Body of pancreas (tissue), 4 donors: ENCODE measurements around the gene AGAP3. TPM values are rescaled to one million over a fixed set of nuclear protein-coding genes. Genes with fewer than 3 reads are reported as not detected.
A peak's percentile ranks its signal among the peaks of the same experiment; 100 is the strongest.

ENCODE experiments used
- ATAC-seq: fragments of 150-250 bp; one replicate; pipeline ENCODE4 v1.9.1; 2016
- DNase-seq, 4 donors: peaks; one replicate each; pipeline ENCODE4 v3.0.0-alpha.2; 2019
- H3K27ac ChIP-seq, 4 donors: fragments of 200-600 bp; sonication (generic); 1 replicate in 3 of 4; 2 replicates in 1 of 4; pipeline versions ENCODE4 v1.5.1 to v1.6.1; 2016 to 2019; ENCODE audit warnings: mild to moderate bottlenecking in 1 of 4, mixed read lengths in 1 of 4, moderate library complexity in 1 of 4
- H3K27me3 ChIP-seq, 2 donors: fragments of 200-600 bp; sonication (generic); one replicate each; pipeline ENCODE4 v1.6.0; 2016; ENCODE audit warnings: mild to moderate bottlenecking in 1 of 2
- H3K36me3 ChIP-seq, 2 donors: fragments of 200-600 bp; sonication (generic); replicated peaks in 1 of 2; 2 replicates each; pipeline ENCODE4 v1.5.1; 2016; ENCODE audit warnings: low read depth in 2 of 2; ENCODE audit not compliant: insufficient read depth in 1 of 2
- H3K4me1 ChIP-seq: fragments of 200-600 bp; sonication (generic); one replicate; pipeline ENCODE4 v1.6.0; 2016
- H3K4me3 ChIP-seq, 2 donors: fragments of 200-600 bp; sonication (generic); 1 replicate in 1 of 2; 2 replicates in 1 of 2; pipeline ENCODE4 v1.5.1; 2016 to 2019
- H3K9me3 ChIP-seq, 3 donors: fragments of 200-600 bp; sonication (generic); 1 replicate in 2 of 3; 2 replicates in 1 of 3; pipeline ENCODE4 v1.5.1; 2016
- CTCF ChIP-seq, 7 experiments: fragments of 450-650 bp in 4 of 7; fragments of 200-600 bp in 3 of 7; sonication (generic) in 3 of 7; IDR thresholded peaks; one replicate each; pipeline ENCODE4 v1.5.1; 2016 to 2019; ENCODE audit warnings: antibody characterized with exemption in 7 of 7
- POLR2A ChIP-seq, 3 donors: fragments of 450-650 bp; IDR thresholded peaks; one replicate each; pipeline ENCODE4 v1.6.1; 2016; ENCODE audit warnings: antibody characterized with exemption in 3 of 3, mild to moderate bottlenecking in 2 of 3
- WGBS, 2 donors: methylation state at CpG; one replicate each; pipeline ENCODE4 v1.1.5; 2017; 5-methylcytosine and 5-hydroxymethylcytosine counted together
- intact Hi-C: fragments of 100-400 bp; cut with DNase I; formaldehyde crosslinking; loops from one replicate; pipeline ENCODE4 v1.15.1; 2023
- total RNA-seq, 2 donors: library from RNA; depleted of rRNA; stranded (reverse); fragments of >200 nt; gene quantifications; one replicate each; pipeline ENCODE4 v1.1.0, GENCODE V29; 2016

Gene AGAP3
- total RNA-seq, 2 donors from 2014 or later: 45.4 to 104 TPM

- Histone ChIP-seq H3K27ac (peak overlapping the region; percentile 76 to 92 (median 90)), H3K4me3 (peak overlapping the region; percentile 79 to 82), H3K36me3 (peaks cover 6 to 9% of the 10 kb centered on the region in 2 donors), H3K27me3 (no peaks in the 10 kb centered on the region), H3K9me3 (no peaks in the 10 kb centered on the region), H3K4me1 (peaks cover 68% of the 10 kb centered on the region)
- DNase-seq: no peak
- intact Hi-C loops: no loop called here
- WGBS, 2 donors: 0 to 5% methylated on average over 8 to 30 of the region's 31 CpGs
- peak; percentile 19 for ATAC-seq
- TF ChIP-seq CTCF (IDR thresholded peaks at IDR 0.05): no peak
- no peak for TF ChIP-seq POLR2A (IDR thresholded peaks at IDR 0.05)
Observed at GRCh38 chr7:151080067-151080521, 6.2 kb upstream of the AGAP3 start.

GRCh38 chr7:151080522-151081169 lies 5.6 kb upstream of the AGAP3 start, which contains the start of gene FASTK:
FASTK (minus strand) TSS chr7:151080809; CDS start chr7:151080766, 43 bp downstream.
- no peaks in the 10 kb centered on the region for H3K27me3 ChIP-seq
- DNase-seq (peak; percentile 89 to 96 (median 93)), ATAC-seq (peak; percentile 88)
- WGBS, 2 donors: 1 to 29% methylated on average over 4 to 62 of the region's 66 CpGs
- TF ChIP-seq POLR2A (IDR thresholded peaks at IDR 0.05) (peak; percentile 49 to 74 (median 66)), CTCF (IDR thresholded peaks at IDR 0.05) (no peak)
- intact Hi-C loops: no loop called here
- H3K4me3 ChIP-seq: peak within 1 kb of the TSS; percentile 79 to 82
- peaks cover 2 to 4% of the 10 kb centered on the region in 2 donors for H3K36me3 ChIP-seq
- H3K4me1 ChIP-seq: peaks cover 74% of the 10 kb centered on the region
- no peaks in the 10 kb centered on the region for H3K9me3 ChIP-seq
- H3K27ac ChIP-seq: peak within 1 kb of the TSS; percentile 76 to 92 (median 90)

- TF ChIP-seq POLR2A (IDR thresholded peaks at IDR 0.05): no peak
- no peak for TF ChIP-seq CTCF (IDR thresholded peaks at IDR 0.05)
- intact Hi-C loops: no loop called here
- WGBS, 2 donors: 23 to 27% methylated on average over 26 to 44 of the region's 64 CpGs
- no peaks in the 10 kb centered on the region for H3K9me3 ChIP-seq
- no peaks in the 10 kb centered on the region for H3K27me3 ChIP-seq
- ATAC-seq: peak; percentile 5
- peak in 1 of 4 donors; percentile 52 for DNase-seq
- H3K4me3 ChIP-seq: peak overlapping the region; percentile 10 to 82
- peaks cover 0 to 1% of the 10 kb centered on the region in 2 donors for H3K36me3 ChIP-seq
- H3K27ac ChIP-seq: peak overlapping the region; percentile 76 to 92 (median 90)
- peaks cover 77% of the 10 kb centered on the region for H3K4me1 ChIP-seq
Observed at GRCh38 chr7:151081170-151082101, 4.8 kb upstream of the AGAP3 start.

GRCh38 chr7:151082141-151083070 lies 3.9 kb upstream of the AGAP3 start:
- ATAC-seq (no peak), DNase-seq (no peak)
- 20 to 37% methylated on average over 22 to 38 of the region's 42 CpGs for WGBS, 2 donors
- no peaks in the 10 kb centered on the region for H3K36me3 ChIP-seq
- H3K27ac ChIP-seq: peak overlapping the region; percentile 76 to 92 (median 90)
- intact Hi-C loops: no loop called here
- TF ChIP-seq CTCF (IDR thresholded peaks at IDR 0.05) (no peak), POLR2A (IDR thresholded peaks at IDR 0.05) (no peak)
- no peaks in the 10 kb centered on the region for H3K27me3 ChIP-seq
- no peaks in the 10 kb centered on the region for H3K9me3 ChIP-seq
- H3K4me3 ChIP-seq: peak overlapping the region; percentile 82 to 87
- H3K4me1 ChIP-seq: peaks cover 72% of the 10 kb centered on the region
